AML-193 (cell line): Measurements from ENCODE around the gene UBE2F.

Source experiments
- DNase-seq, 2 experiments: peaks; one replicate each; lab custom pipeline; 2025; lab: John Stamatoyannopoulos, UW

UBE2F gene, protein sequence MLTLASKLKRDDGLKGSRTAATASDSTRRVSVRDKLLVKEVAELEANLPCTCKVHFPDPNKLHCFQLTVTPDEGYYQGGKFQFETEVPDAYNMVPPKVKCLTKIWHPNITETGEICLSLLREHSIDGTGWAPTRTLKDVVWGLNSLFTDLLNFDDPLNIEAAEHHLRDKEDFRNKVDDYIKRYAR

DNA sequence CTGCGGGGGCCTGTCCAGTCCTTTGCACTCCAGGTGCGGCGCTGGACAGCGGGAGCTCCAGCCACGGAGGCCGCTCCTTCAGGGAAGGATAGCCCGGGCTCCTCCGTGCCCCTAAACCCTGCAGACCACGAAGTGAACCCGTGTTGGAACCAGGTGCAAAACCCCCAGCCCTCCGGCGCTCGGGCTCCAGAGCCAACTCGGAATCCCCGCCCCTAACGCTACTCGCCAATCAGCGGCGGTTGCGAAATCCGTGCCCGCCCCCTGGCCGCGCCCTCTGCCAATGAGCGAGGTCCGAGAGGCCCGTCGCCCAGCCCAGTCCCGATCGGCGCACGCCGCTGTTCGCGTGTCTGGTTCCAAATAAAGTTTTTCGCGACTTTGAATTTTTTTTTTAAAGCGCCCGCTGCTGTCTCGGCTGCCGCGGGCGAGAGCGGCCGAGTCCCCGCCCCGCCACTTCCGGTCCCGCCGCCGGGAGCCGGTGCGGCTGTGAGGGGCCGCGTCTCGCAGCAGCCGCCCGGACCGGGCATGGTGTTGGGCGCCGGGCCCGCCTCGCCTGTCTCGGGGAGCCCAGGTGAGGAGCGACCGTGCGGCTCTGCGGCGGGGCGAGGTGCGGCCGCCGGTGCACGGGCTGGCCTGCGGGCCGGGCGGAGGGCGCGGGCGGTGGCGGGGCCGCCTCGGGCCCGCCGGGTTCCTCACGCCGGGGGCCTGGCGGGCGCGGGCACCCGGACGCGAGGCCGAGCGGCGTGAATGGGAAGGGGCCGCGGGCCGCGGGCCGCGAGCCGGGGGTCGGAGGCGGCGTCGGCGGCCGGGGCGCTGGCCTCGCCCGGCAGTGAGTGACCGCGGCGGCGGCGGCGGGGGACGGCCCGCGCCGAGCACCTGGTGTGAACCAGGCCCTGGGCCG lies at the start of gene UBE2F:
Gene UBE2F (plus strand): TSS at position 450 of the 898 bp plus-strand sequence. CDS start 6,094 bp downstream, outside the sequence.
- DNase-seq = peak; percentile 91 to 93

DNA sequence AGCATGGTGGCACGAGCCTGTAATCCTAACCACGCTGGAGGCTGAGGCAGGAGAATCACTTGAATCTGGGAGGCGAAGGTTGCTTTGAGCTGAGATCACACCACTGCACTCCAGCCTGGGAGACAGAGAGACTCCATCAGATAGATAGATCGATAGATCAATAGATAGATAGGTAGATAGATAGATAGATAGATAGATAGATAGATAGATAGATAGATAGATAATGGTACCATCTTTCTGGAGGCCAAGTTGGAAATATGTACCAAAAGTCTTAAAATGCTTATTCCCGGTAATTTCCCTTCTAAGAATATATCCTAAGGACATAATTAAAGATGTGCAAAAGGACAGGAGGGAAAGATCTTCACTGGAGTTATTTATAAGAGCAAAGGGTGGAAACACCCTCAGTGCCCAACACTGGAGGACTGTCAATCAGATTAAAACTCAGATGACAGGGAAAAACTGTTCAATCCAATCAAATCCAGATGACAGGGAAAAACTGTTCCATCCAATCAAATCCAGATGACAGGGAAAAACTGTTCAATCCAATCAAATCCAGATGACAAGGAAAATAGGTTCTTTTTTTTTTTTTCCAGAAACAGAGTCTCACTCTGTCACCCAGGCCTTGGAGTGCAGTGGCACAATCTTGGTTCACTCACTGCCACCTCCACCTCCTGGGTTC lies 49.0 kb upstream of the UBE2F start:
- DNase-seq = no peak

DNA sequence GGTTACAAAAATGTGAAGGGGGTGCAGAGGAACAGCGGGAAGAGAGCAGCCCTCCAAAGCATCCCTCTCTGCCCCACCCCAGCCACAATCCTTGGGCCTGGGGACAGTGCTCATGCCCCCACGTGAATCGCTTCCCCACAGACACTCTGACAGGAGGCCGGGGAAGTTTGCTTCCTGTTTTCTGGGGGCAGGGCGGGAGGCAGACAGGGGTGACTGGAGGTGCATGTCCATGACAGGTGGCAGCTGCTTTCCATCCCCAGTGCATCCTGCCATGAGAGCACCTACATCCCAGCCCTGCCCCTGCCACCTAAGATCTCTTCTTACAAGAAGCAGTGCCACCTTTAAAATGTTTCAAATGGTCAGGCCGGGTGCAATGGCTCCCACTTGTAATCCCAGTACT lies 47.2 kb upstream of the UBE2F start:
- DNase-seq = no peak

DNA sequence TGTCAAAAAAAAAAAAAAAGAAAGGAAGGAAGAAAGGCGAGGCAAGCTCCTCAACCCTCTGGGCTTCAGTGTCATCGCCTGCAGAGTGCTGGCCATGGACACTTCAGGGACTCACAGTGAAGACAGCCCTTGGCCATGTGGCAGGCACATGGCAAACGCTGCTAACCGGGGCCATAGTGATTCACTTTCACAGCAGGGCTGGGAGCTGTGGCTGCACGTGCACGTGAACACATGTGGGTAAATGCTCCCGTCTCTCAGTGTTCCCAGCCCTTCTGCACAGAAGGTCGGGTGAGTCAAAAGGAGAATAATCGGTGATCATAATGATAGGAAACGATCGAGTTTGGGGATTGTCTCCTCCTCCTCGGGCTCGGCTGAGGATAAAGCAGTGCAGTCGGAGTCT lies 46.1 kb upstream of the UBE2F start:
- DNase-seq = no peak

DNA sequence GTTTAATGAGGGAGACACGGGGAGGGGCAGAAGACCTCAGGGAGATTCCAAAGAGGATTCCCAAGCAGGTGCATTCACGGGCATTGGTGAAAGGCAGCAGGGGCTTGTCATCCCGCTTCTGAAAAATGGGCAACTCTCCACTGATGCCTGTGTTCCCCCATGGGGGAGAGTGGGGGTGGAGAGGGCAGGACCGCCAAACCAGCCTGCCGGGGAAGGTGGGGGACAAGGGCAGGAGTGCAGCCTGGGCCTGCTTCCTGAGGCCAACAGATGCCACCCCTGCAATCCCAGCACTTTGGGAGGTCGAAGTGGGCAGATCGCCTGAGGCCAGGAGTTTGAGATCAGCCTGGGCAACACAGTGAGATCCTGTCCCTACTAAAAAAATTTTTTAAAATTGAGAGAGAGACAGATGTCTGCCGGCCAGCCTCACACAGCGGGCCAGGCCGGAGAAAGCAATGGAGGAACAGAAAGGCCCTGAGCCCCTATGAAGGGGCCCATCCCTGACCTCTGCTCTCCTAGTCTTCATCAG lies 44.8 kb upstream of the UBE2F start:
- DNase-seq = no peak

DNA sequence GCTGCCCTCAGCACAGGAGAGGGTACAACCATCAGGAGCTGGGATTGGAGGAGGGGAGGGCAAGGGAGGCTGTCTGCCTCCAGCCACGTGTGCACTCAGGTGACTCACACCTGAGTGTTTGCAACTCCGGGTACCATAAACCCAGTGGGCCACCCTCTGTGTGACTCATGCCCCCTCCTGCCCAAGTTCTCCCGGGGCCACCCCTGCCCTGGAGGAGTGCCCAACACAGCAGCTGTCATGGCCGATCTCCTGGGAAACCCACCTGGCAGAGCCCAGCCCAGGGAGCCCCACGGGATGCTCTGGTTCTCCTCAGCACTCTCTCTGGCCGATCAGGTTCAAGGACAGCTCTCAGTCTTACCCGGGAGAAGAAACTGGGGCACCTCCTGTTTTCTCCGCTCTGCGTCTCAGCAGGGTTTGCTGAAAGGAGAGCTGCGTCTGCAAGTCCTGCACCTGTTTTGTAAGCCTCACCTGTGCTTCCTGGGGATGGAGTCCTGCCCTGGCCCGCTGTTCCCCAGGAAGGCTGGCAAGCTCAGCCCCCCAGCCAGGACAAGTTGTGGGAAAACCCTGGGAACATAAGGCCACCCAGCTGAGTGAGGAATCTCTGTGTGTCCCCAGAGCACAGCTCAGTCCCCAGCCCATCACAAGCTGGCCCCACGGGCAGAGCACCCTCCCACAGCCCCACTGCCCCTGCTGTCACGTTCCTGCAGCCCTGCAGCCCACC lies 44.0 kb upstream of the UBE2F start:
- DNase-seq = no peak

DNA sequence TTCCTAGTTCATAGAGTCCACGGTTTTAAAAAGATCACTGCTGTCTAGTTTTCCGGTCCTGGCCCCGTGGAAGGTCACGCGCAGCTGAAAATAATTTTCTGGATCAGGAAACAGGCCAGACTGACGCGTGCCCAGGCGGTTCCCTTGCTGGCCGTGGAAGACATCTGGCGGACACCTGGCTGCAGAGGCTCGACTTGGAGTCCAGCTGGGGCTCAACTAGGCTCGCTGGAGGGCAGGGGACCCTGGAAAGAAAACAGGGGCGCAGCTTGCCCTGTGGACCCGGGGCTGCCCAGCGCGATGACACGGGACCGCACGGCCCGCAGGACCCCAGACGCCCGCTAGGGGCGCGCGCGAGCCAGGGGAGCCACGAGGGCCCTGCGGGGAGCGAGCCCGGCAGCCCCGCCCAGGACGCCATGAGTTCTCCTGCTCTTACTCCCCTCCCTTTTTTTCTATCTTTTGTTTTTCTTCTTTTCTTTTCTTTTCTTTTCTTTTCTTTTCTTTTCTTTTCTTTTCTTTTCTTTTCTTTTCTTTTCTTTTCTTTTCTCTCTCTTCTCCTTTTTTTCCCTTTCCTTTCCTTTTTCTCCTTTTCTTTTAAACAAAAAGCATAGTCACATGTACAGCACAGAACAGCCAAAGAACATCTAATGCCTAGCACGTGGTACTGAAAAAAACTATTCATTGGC lies 43.2 kb upstream of the UBE2F start:
- DNase-seq = no peak

DNA sequence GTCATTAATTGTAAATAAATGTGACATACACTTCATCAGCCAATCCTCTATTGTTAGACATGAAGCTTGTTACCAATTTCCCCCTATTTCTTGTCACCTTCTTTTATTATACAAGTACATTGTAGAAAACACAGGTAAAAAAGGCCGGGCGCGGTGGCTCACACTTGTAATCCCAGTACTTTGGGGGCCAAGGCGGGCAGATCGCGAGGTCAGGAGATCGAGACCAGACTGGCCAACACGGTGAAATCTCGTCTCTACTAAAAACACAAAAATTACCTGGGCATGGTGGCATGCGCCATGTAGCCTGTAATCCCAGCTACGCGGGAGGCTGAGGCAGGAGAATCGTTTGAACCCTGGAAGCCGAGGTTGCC lies 42.7 kb upstream of the UBE2F start:
- no peak for DNase-seq

DNA sequence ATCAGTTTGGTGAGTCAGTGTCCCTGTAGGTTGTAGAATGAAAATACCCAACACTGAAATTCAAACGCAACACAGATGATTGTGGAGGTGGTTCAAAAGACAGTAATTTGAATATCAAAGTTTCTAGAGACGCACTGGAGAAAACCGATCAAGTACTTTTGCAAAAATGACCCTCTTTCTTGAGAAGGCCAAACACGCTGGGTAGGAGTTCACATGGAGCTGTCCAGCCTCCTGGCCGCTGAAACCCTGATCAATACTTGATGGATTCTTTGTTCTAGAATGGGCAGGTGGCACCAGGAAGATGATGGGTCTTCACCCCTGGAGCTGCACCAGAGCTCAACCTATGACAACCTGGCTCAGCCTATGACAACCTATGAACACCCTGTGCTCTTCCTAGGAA lies 39.7 kb upstream of the UBE2F start:
- DNase-seq = no peak

DNA sequence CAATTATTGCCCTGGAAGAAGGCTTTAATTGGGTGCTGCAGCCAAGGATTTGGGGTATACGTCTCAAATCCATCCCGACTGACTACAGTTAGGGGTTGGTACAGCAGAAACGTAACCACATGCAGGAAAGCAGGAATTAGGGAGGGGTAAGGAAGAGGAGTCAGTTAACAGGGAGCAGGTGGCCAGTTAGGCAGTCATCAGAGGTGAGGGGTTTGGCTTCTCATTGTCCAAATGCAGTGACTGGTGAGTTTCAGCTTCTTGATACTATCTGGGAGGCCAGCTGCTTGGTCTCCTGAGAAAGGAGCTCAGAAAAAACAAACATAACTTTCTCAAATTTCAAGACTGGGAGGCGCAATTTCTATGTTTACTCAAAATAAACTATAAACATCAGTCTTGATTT lies 38.8 kb upstream of the UBE2F start:
- DNase-seq = no peak

DNA sequence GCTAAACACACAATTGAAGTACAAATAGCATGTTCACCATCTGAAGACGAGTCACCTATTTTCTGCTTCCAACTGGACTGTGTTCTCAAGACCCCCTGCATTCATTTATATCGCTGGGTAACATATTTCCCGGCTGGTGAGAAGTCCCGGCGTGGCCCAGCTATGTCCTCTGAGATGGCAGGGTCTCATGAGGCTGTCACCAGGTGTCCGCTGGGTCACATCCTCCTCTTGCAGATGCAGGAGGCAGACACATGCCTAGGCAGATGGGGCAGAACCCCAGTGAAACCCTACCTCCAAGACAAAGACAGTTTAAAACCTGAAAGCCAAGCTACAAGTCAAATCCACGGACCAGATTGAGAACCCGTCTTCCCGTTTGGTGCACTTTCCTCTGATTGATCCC lies 36.8 kb upstream of the UBE2F start:
- DNase-seq = no peak

DNA sequence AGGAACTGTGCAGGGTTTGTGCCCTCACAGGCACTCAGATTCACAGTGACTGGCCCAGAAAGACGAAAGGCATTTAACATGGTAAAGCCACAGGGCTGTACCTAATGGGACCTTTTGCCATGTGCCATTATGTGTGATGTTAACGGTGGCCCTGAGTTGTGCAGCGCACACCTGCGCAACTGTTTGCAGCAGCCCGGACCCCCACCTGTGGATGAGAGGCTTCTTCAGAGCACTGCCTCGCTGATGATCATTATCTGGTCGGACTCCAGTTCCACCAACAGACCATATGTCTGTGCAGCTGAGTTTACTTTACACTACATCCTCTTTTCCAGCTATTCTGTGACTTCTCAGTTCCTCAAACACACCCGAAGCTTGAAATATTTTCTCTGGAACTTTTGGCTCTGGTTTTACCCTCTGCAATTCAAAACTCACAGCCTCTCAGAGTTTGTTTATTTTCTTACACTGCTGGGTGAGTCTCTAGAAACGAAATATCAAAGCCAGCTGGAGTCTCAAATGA lies 35.6 kb upstream of the UBE2F start:
- no peak for DNase-seq

DNA sequence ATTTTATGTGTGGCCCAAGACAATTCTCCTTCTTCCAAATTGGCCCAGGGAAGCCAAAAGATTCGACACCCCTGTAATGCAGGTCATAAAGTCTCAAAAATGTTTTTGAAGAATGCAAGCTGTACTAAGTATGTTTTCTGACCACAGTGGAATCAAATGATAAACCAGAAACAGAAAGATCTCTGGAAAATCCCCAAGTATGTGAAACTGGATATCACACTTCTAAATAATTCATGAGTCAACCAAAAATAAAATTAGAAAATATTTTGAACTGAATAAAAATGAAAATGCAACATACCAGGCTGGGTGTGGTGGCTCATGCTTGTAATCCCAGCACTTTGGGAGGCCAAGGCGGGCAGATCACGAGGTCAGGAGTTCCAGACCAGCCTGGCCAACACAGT lies 34.1 kb upstream of the UBE2F start:
- DNase-seq = no peak

DNA sequence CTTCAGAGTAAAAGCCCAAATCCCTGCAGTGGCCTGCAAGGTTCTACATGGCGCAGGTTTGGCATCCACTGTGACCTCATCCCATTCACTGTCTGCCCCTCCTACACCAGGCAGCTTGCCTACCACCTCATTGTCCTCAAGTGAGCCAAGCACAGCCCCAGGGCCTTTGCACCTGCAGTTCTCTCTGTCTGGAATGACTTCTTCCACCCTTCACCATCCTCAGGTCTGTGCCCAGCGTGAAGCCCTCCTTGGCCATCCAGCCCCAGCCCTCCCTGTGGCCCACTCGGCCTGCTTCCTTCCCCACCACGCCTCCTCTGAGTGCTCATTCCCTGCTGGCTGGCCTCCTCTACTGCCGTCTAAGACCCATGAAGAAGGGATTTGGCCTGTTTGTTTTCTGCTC lies 32.6 kb upstream of the UBE2F start:
- DNase-seq = no peak

DNA sequence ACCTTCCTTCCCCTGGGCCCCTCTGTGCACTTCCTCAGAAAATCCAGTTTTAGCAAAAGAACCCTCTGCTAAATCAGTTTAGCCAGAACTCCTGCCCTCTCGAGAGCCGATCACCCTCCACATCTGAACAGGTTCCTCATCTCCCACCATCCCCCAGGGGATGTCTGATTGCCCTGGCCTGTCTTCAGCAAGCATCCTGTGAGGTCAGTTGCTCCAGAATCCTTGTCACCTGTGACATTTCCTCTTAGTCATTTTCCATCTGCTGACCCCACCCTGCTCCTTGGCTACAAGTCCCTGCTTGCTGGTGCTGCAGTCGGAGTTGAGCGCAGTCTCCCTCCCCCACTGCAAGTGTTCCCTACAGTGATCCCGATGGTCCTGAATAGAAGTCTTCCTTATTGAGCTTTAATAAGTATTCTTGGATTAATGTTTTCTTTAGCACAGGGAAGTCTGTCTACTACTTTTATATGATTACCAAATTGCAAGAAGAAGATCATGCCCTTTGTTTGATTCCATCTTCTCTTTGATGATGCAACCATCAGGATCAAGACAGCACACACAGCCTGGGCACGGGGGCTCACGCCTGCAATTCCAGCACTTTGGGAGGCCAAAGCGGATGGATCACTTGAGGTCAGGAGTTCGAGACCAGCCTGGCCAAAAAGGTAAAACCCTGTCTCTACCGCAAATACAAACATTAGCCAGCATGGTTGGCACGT lies 30.9 kb upstream of the UBE2F start:
- DNase-seq = no peak

DNA sequence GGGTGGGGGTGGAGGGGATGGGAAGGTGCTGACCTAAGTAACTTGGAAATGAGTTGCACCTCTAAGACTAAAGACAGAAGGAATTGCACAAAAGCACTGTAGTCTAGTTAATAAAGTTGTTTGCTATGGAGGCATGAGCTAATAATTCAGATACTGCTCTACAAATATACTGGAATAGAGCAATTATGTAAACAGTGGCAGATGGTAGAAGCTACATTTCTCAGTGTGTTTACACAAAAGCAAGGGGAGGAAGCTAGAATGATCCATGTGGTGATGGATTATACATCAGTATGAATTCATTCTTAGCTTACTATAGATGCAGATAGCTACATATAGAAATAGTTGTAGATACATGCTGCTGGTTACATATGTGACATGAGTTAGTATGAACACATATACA lies 27.6 kb upstream of the UBE2F start:
- no peak for DNase-seq

DNA sequence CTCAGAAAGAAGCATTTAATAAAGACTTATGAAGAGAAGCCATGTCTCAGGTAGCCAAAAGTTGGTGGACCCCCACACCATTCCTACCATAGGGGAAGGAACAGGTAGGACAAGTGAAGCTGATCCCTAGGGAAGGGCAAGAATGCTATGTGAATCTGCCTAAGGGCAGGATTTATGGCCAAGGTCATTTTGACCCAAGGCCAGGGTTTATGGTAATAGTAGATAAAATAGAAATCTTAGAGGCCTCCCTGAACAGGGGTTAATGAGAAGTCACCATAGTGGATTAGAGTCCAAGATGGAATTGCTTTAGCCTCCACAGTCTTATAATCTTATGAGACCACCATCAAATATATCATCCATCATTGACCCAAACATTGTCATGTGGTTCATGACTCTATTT lies 26.0 kb upstream of the UBE2F start:
- DNase-seq = no peak

DNA sequence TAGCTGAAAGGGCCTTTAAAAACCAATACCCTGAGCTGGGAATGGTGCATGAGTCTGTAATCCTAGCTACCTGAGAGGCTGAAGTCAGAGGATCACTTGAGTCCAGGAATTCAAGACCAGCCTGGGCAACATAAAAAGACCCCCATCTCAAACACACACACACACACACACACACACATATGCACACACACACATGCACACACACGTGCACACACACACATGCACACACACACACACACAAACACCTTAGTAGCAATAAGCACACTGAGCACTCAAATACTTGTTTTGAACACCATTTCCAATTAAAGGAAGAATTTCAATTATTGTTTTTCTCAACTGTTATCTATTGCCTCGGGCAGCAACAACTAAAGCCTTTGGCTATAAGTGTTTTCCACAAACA lies 25.6 kb upstream of the UBE2F start:
- no peak for DNase-seq

DNA sequence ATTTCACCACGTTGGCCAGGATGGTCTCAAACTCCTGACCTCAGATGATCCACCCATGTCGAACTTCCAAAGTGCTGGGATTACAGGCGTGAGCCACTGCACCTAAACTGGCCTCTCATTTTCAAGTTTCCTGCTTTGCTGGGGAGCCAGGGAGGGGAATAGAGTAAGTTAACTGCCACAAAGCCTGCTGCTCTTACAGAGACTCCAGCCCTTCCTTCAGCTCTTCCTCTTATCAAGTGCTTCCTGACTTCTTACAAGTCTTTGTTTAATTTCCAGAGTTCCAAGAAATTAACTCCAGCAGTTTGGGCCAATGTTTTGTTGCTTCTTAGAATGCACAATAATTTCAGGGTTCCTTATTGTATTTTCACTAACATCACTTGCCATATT lies 24.3 kb upstream of the UBE2F start:
- no peak for DNase-seq

DNA sequence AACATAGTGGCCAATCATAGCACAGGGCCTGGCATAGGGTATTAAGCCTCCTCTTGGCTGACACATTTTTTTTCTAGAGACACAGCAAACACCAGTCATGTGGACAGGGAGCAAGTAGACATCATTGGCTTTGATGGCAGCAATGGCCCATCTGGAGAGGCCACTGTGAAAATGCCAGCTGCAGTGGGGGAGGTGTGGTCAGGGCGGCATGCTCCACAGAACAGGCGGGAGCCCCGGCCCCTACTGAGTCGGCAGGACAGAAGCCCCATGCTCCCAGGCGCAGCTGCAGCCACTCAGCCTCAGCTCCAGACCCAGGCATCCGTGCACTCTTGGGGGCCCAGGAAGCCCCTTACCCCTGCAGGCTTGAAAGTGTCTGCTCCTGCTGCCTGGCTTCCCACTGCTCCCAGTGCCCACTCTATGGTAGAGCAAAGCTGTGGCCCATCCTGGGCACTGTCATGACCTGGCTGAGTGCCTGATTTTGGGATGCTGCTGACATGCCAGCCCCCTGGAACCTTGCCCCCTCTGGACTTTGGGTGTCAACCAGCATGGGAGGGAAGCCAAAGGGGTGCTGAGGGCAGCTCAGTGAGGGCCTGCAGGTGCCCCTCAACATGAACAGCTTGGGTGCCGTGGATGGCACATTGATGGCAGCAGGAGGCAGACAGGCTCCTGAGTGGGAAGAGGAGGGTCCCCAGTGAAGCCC lies 23.3 kb upstream of the UBE2F start:
- DNase-seq = no peak
